Stimulated activated naive CD4-positive, alpha-beta T cell (primary cell): ENCODE measurements around the gene GRP.

ENCODE experiments used
- DNase-seq, 6 experiments: peaks; one replicate each; lab custom pipeline; 2025; lab: John Stamatoyannopoulos, UW

Gene GRP

GRCh38 chr18:59267503-59268126, 47.7 kb downstream of the GRP start:
- DNase-seq = no peak

- no peak for DNase-seq
These were observed 48.3 kb downstream of the GRP start for GRCh38 chr18:59268127-59268720.

- no peak for DNase-seq
These were observed 49.0 kb downstream of the GRP start for GRCh38 chr18:59268721-59269562.

- no peak for DNase-seq
These were observed 49.7 kb downstream of the GRP start for GRCh38 chr18:59269563-59270119.

- no peak for DNase-seq
These were observed 50.8 kb downstream of the GRP start for GRCh38 chr18:59270689-59271257.

GRCh38 chr18:59271606-59272220, 51.8 kb downstream of the GRP start:
- DNase-seq = no peak

GRCh38 chr18:59272221-59272888, 52.4 kb downstream of the GRP start:
- DNase-seq = no peak

GRCh38 chr18:59272891-59273758, 53.2 kb downstream of the GRP start, which contains the start of gene RAX:
Gene RAX (minus strand): TSS chr18:59273454. CDS start chr18:59273206, 248 bp downstream.
- DNase-seq = no peak

GRCh38 chr18:59273759-59274532, 54.0 kb downstream of the GRP start:
- DNase-seq = no peak

- no peak for DNase-seq
These were observed 54.6 kb downstream of the GRP start for GRCh38 chr18:59274533-59274928.

- DNase-seq = no peak
These were observed 55.5 kb downstream of the GRP start for GRCh38 chr18:59275406-59275949.

GRCh38 chr18:59276047-59276446, 56.1 kb downstream of the GRP start:
- no peak for DNase-seq

- no peak for DNase-seq
These were observed 58.8 kb downstream of the GRP start for GRCh38 chr18:59278793-59279192.

GRCh38 chr18:59279193-59279592, 59.2 kb downstream of the GRP start:
- DNase-seq = no peak

- no peak for DNase-seq
These were observed 59.8 kb downstream of the GRP start for GRCh38 chr18:59279722-59280121.
